Measurements from ENCODE around the gene MRPS25.

DNA sequence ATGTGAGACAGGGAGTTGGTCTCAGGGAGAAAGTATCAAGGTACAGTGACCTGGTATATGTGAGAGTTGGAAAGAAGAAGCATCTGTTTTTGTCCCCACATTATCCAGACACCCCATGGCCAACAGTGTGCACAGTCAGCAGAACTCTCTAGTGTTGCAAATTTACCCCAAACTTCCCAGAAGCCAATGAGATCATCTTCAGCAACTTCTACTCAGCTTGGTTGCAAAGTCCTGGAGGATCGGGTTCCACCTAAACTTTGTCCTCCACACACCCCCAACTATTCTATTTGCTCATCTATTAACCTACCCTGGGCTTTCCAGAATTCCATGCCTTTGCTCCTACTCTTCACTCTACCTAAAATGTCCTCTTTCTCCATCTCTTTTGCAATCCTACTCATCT, 18.1 kb upstream of the MRPS25 start:
- TF ChIP-seq, protein P1, sequence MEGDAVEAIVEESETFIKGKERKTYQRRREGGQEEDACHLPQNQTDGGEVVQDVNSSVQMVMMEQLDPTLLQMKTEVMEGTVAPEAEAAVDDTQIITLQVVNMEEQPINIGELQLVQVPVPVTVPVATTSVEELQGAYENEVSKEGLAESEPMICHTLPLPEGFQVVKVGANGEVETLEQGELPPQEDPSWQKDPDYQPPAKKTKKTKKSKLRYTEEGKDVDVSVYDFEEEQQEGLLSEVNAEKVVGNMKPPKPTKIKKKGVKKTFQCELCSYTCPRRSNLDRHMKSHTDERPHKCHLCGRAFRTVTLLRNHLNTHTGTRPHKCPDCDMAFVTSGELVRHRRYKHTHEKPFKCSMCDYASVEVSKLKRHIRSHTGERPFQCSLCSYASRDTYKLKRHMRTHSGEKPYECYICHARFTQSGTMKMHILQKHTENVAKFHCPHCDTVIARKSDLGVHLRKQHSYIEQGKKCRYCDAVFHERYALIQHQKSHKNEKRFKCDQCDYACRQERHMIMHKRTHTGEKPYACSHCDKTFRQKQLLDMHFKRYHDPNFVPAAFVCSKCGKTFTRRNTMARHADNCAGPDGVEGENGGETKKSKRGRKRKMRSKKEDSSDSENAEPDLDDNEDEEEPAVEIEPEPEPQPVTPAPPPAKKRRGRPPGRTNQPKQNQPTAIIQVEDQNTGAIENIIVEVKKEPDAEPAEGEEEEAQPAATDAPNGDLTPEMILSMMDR (IDR thresholded peaks at IDR 0.05 in 2 of 3, conservative IDR thresholded peaks at IDR 0.05 in 1 of 3; ENCODE audit: borderline replicate concordance in 1 of 3, insufficient read depth in 1 of 3, low read depth in 2 of 3, low read length in 2 of 3): no peak
- no peak for TF ChIP-seq CEBPB (IDR thresholded peaks at IDR 0.05; ENCODE audit: low read depth)
- TF ChIP-seq SP1 (IDR thresholded peaks at IDR 0.05; ENCODE audit: low read depth): no peak
- TF ChIP-seq YY1 (IDR thresholded peaks at IDR 0.05; ENCODE audit: extremely low read depth, insufficient replicate concordance, low read depth, low read length): no peak
- no peak for TF ChIP-seq ZFX (IDR thresholded peaks at IDR 0.05)
- no peak for TF ChIP-seq ZNF274 (IDR thresholded peaks at IDR 0.05; ENCODE audit: low read depth, low read length)
- no peak for TF ChIP-seq MAX (IDR thresholded peaks at IDR 0.05)
- no peak for TF ChIP-seq POLR2AphosphoS5 (IDR thresholded peaks at IDR 0.05; ENCODE audit: low read depth, low read length)
- TF ChIP-seq, protein P2, sequence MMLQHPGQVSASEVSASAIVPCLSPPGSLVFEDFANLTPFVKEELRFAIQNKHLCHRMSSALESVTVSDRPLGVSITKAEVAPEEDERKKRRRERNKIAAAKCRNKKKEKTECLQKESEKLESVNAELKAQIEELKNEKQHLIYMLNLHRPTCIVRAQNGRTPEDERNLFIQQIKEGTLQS (IDR thresholded peaks at IDR 0.05): no peak
- TF ChIP-seq REST (IDR thresholded peaks at IDR 0.05; ENCODE audit: low read depth): no peak
- TF ChIP-seq EZH2 (IDR thresholded peaks at IDR 0.05): no peak
- TF ChIP-seq ZBTB33 (IDR thresholded peaks at IDR 0.05; ENCODE audit: extremely low read depth, insufficient replicate concordance, low read length): no peak
- no peak for TF ChIP-seq POLR2A (IDR thresholded peaks at IDR 0.05; ENCODE audit: borderline replicate concordance, extremely low read depth, insufficient read depth, insufficient read length)
